Fibroblast of skin of scalp (primary cell): ENCODE results near the gene TMEM164.

Experiments
- DNase-seq: peaks from one replicate; pipeline ENCODE4 v3.0.0-alpha.2; 2013

Gene TMEM164

GRCh38 chrX:110037178-110037577 is 34.3 kb downstream of the TMEM164 start:
- DNase-seq: no peak

- no peak for DNase-seq
Measured at GRCh38 chrX:110038900-110039299, 36.0 kb downstream of the TMEM164 start.

- DNase-seq: no peak
Measured at GRCh38 chrX:110041980-110042379, 39.1 kb downstream of the TMEM164 start.

DNA sequence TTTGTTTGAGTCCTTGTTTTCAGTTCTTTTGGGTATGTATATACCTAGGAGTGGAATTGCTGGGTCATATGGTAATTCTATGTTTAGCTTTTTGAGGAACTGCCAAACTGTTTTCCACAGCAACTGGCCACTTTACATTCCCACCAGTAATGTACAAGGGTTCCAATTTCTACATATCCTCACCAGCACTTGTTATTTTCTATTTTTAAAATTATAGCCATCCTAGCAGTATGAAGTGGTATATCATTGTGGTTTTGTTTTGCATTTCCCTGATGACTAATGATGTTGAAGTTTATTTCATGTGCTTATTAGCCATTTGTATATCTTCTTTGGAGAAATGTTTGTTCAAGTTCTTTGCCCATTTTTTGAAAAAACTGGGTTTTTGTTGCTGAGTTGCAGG is 39.6 kb downstream of the TMEM164 start:
- DNase-seq: no peak

GRCh38 chrX:110043506-110043905 is 40.6 kb downstream of the TMEM164 start:
- DNase-seq: no peak

GRCh38 chrX:110044346-110045249 is 41.7 kb downstream of the TMEM164 start:
- DNase-seq: no peak

DNA sequence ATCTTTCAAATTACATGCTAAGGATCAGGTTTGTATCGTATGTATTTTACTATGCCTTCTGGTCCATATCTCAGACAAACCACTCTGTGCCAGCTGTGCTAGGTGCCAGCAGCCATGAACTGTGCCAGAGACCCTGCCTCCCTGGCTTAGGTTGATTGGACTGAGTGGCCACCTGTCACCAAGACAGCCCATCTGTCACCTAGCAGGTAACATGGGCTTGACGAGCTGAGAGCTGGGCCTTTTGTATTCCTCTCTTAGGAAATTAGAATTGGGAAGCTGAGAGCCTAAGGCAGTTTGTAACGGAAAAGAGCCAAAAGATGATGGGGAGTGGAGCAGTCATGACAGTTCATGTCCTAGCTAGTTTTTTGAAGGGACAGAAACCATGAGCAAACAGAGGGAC is 42.5 kb downstream of the TMEM164 start:
- DNase-seq: no peak

DNA sequence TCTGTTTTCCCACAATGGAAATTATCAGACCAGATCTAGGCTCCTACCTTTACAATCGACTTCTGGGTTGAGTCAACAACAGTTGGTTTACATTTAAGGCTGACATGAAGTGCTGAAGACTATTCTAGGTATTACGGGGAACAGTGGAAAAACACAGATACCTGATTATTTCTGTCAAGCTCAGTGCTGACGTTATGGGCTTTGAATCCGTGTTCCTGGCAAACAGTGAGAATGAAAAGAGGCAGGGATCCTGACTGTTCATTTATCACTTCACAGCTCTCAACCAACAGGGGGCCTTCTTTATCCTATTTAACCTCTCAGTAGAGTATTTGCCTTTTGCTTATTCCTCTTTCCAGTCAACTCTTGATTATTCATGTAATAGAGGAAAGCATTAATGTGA is 43.1 kb downstream of the TMEM164 start:
- no peak for DNase-seq

DNA sequence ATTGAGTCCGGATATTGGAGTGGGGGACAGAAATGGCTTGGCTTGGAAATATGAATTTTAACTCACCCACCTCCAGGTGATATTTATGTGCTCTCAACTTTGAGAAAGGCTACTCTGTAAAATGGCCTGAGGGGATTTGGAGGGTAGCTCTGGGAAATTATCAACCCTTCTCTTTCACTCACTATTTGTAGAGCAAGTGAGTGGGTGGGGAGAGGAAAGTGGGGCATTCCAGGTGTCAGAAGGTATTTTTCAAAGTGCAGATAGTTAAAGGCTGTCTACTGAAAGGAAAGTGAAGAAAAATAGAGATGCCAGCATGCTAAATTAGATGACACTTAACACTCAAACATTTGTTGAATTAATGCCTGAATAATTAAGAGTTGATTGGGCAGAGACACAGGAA is 44.1 kb downstream of the TMEM164 start:
- no peak for DNase-seq

DNA sequence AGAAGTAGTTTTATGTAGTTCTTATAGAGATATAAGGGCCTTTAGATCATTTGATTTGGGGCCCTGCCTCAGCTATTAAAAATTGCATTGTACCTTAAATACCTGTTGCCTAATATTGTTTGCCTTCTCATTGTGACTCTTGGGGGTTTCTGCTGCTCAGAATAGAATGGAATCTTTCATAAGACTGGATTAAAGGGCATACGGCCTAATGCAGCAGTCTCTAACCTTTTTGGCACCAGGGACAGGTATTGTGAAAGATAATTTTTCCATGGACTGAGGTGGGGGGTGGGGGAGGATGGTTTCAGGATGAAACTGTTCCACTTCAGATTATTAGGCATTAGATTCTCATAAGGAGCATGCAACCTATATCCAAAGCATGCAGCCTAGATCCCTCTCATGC is 46.2 kb downstream of the TMEM164 start:
- no peak for DNase-seq

GRCh38 chrX:110050386-110050785 is 47.5 kb downstream of the TMEM164 start:
- no peak for DNase-seq

GRCh38 chrX:110050901-110051300 is 48.0 kb downstream of the TMEM164 start:
- no peak for DNase-seq

GRCh38 chrX:110051559-110051958 is 48.6 kb downstream of the TMEM164 start:
- DNase-seq: no peak

DNA sequence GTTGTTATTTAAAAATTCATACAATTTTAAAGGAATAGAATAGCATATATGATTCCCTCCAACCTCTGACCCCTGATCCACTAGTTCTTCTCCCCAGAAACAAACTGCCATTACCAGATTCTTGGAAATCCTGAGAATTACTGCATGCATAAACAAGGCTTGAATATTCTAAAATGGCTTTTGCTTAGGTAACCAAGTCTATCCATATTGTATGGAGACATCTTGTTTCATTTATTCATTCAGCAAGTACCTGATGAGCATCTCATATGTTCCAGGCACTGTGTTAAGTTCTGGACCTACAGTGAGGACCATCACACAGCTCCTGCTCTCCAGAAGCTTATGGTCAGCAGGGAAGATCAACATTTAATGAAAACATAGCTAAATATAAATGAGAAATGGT is 49.4 kb downstream of the TMEM164 start:
- DNase-seq: no peak

GRCh38 chrX:110053453-110053852 is 50.5 kb downstream of the TMEM164 start:
- DNase-seq: no peak

GRCh38 chrX:110055616-110056015 is 52.7 kb downstream of the TMEM164 start:
- DNase-seq: no peak

- no peak for DNase-seq
Measured at GRCh38 chrX:110056419-110056818, 53.5 kb downstream of the TMEM164 start.

- DNase-seq: no peak
Measured at GRCh38 chrX:110059410-110059809, 56.5 kb downstream of the TMEM164 start.

- no peak for DNase-seq
Measured at GRCh38 chrX:110060317-110060716, 57.4 kb downstream of the TMEM164 start.

- DNase-seq: no peak
Measured at GRCh38 chrX:110060846-110061537, 58.1 kb downstream of the TMEM164 start.

- DNase-seq: no peak
Measured at GRCh38 chrX:110062919-110063318, 60.0 kb downstream of the TMEM164 start.

DNA sequence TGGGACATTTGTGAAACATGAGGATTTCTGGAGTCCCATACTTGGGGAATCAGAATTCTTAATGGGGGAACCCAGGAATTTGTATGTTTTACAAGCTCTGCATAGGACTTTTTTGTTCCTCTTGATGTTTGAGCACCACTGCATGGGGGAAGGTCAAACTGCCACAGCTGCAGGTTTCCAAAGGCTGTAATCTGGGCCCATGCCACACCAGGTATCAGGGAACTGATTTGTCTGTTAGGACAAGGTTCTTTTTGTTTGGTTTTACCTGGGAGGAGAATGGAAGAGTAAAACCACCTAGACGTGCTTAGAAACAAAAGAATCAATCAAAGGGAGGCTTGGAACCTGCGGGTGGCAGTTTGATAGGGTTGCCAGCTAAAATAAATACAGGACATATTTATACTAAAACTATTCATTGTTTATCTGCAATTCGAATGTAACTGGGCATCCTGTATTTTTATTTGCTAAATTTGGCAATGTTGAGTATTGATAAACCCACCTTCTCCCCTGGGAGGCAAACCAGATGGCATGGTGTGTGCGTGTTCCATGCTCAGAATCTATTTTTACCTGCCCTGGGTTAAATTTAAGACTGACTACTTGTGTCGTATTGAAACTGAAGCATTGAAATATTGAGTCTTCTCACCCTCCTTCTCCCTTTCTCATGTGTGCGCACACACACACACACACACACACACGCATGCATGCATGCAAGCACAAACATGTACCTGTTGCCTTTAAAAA is 63.7 kb downstream of the TMEM164 start:
- no peak for DNase-seq

DNA sequence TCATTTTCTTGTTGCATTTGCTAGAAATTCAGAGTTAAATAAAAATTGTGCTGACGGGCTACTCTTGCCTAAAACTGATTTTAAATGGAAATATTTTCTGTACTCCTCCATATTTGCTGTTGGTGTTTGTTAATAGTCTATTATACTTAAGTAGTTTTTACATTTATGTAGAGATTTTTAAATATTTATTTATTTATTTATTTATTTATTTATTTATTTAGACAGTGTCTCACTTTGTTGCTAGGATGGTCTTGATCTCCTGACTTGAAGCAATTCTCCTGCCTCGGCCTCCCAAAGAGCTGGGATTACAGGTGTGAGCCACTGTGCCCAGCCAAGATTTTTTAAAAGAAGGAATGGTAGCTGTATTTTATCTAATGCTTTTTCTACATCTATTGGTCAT is 68.1 kb downstream of the TMEM164 start:
- DNase-seq: no peak
